K562 (cell line): Measurements from ENCODE around the gene VHLL. TPM values are rescaled to one million over a fixed set of nuclear protein-coding genes. Genes with fewer than 3 reads are reported as not detected.

ENCODE experiments used
- ARID4B ChIP-seq: sonication (generic); formaldehyde crosslinking; IDR thresholded peaks from 2 replicates; pipeline ENCODE4 v1.8.0; 2022; ENCODE audit warnings: mild to moderate bottlenecking, missing genetic modification reagents
- CAMTA2 ChIP-seq: fragments of 250-450 bp; sonication (Bioruptor Pico); conservative IDR thresholded peaks from 2 replicates; pipeline ENCODE4 v1.5.1; 2022
- CBFA2T3 ChIP-seq: fragments of 450-650 bp; IDR thresholded peaks from 2 replicates; pipeline ENCODE4 v1.6.1; 2017
- FOSL1 ChIP-seq: fragments of 200-800 bp; sonication (Bioruptor generic); conservative IDR thresholded peaks from 2 replicates; pipeline ENCODE4 v1.6.1; 2016; ENCODE audit warnings: missing genetic modification characterization, missing compliant biosample characterization
- FOXA1 ChIP-seq: fragments of 450-650 bp; IDR thresholded peaks from 2 replicates; pipeline ENCODE4 v1.6.1; 2016; ENCODE audit warnings: mild to moderate bottlenecking, borderline replicate concordance
- HEY1 ChIP-seq: fragments of 250-450 bp; sonication (Bioruptor Pico); IDR thresholded peaks from 2 replicates; pipeline ENCODE4 v1.5.0; 2020; ENCODE audit warnings: mild to moderate bottlenecking, moderate library complexity, borderline replicate concordance
- HIVEP1 ChIP-seq: fragments of 250-450 bp; sonication (Bioruptor Pico); IDR thresholded peaks from 2 replicates; pipeline ENCODE4 v1.4.0; 2020; ENCODE audit warnings: mild to moderate bottlenecking
- MAZ ChIP-seq, 2 experiments: fragments of 450-650 bp in 1 of 2; sonication (generic) in 1 of 2; formaldehyde crosslinking; IDR thresholded peaks in 1 of 2; conservative IDR thresholded peaks in 1 of 2; 2 replicates each; pipeline versions ENCODE4 v1.4.0 to v1.5.0; 2020; ENCODE audit warnings: mild to moderate bottlenecking in 1 of 2, missing genetic modification reagents in 1 of 2
- MEF2D ChIP-seq: conservative IDR thresholded peaks from 2 replicates; pipeline ENCODE4 v1.6.1; 2016; ENCODE audit warnings: low read depth, missing genetic modification characterization, missing compliant biosample characterization
- NRF1 ChIP-seq, 2 experiments: fragments of 450-650 bp; IDR thresholded peaks in 1 of 2; conservative IDR thresholded peaks in 1 of 2; 2 replicates each; pipeline ENCODE4 v1.6.1; 2014; ENCODE audit warnings: mild to moderate bottlenecking in 2 of 2
- PHF20 ChIP-seq: fragments of 450-650 bp; IDR thresholded peaks from 2 replicates; pipeline ENCODE4 v1.6.1; 2018; ENCODE audit not compliant: partially characterized antibody
- RBM39 ChIP-seq: fragments of 200-400 bp; formaldehyde crosslinking; optimal IDR thresholded peaks from 2 replicates; pipeline ENCODE3; 2018; ENCODE audit warnings: low read depth, low read length
- SIRT6 ChIP-seq: IDR thresholded peaks from one replicate; pipeline ENCODE4 v1.6.1; 2012; ENCODE audit warnings: low read depth, mild to moderate bottlenecking, control low read depth, inconsistent platforms, low read length, moderate library complexity
- SMAD1 ChIP-seq: fragments of 150-350 bp; IDR thresholded peaks from 2 replicates; pipeline ENCODE4 v1.6.1; 2014; ENCODE audit warnings: low read length, low read depth; ENCODE audit not compliant: partially characterized antibody
- SRF ChIP-seq, 2 experiments: fragments of 250-450, 450-650 bp in 1 of 2; sonication (Bioruptor Pico) in 1 of 2; sonication (generic) in 1 of 2; formaldehyde crosslinking; IDR thresholded peaks; 2 replicates each; pipeline versions ENCODE4 v1.5.0 to v1.5.1; 2020 to 2022; ENCODE audit warnings: mild to moderate bottlenecking in 1 of 2, missing genetic modification reagents in 1 of 2
- SRSF7 ChIP-seq: fragments of 200-400 bp; formaldehyde crosslinking; optimal IDR thresholded peaks from 2 replicates; pipeline ENCODE3; 2017; ENCODE audit warnings: mild to moderate bottlenecking, low read depth, low read length
- TEAD4 ChIP-seq, 2 experiments: sonication (generic) in 1 of 2; formaldehyde crosslinking in 1 of 2; IDR thresholded peaks; 2 replicates each; pipeline versions ENCODE4 v1.6.1 to v1.8.0; 2012 to 2022; ENCODE audit warnings: borderline replicate concordance in 1 of 2, inconsistent platforms in 1 of 2, low read length in 1 of 2, mild to moderate bottlenecking in 1 of 2, missing genetic modification reagents in 1 of 2
- THRB ChIP-seq: fragments of 450-650 bp; formaldehyde crosslinking; conservative IDR thresholded peaks from 2 replicates; pipeline ENCODE4 v1.4.0; 2022; ENCODE audit warnings: mild to moderate bottlenecking, missing genetic modification characterization
- ZC3H4 ChIP-seq: sonication (generic); formaldehyde crosslinking; IDR thresholded peaks from 2 replicates; pipeline ENCODE4 v1.9.0; 2021; ENCODE audit warnings: missing genetic modification reagents, borderline replicate concordance
- ZNF24 ChIP-seq: fragments of 450-650 bp; IDR thresholded peaks from 2 replicates; pipeline ENCODE4 v1.6.1; 2016
- ZNF561 ChIP-seq: fragments of 450-650 bp; formaldehyde crosslinking; conservative IDR thresholded peaks from 2 replicates; pipeline ENCODE4 v1.4.0; 2020; ENCODE audit warnings: mild to moderate bottlenecking, moderate library complexity
- polyA plus RNA-seq, 8 experiments: library from polyadenylated mRNA; depleted of rRNA in 4 of 8; stranded (reverse) in 5 of 8; unstranded in 3 of 8; fragments of >200 nt; fragmentation: Nextera tagmentation in 2 of 8; fragmentation: Illumina TruSeq in 1 of 8; extraction: Ambion mirVana in 2 of 8; extraction: Trizol in 1 of 8; gene quantifications; 2 replicates each; pipeline versions ENCODE4 v1.2.1 to v1.2.3, GENCODE V29; 2011 to 2014; ENCODE audit warnings: inconsistent platforms in 1 of 8, missing spikeins in 1 of 8
- total RNA-seq, 7 experiments: library from RNA; depleted of rRNA in 6 of 7; stranded (reverse); fragments of >200 nt in 6 of 7; fragmentation: Illumina TruSeq in 2 of 7; extraction: Trizol in 2 of 7; gene quantifications; 2 replicates each; pipeline versions ENCODE4 v1.2.1 to v1.2.3, GENCODE V29; 2011 to 2021; ENCODE audit warnings: low replicate concordance in 1 of 7
- TF ChIP-seq, protein P1 (sequence below): fragments of 450-650 bp; IDR thresholded peaks from one replicate; pipeline ENCODE4 v1.6.1; 2018; ENCODE audit warnings: mild to moderate bottlenecking, moderate library complexity; ENCODE audit not compliant: partially characterized antibody

Gene VHLL
- total and polyA plus RNA-seq, 9 of the 15 experiments (the other 6 are each of a cell fraction or from before 2014, with no cell fraction given) = not detected

GRCh38 chr1:156295391-156295947, 3.6 kb downstream of the VHLL start, which contains the start of gene GLMP (continued):
- TF ChIP-seq RBM39 (no peak), TEAD4 (IDR thresholded peaks at IDR 0.05; ENCODE audit: low read length) (no peak), TEAD4 (CRISPR knock-in tag; IDR thresholded peaks at IDR 0.05; ENCODE audit: borderline replicate concordance) (no peak), SMAD1 (no peak), MAZ (CRISPR knock-in tag; conservative IDR thresholded peaks at IDR 0.05 in 1 of 2, IDR thresholded peaks at IDR 0.05 in 1 of 2) (peak in 1 of 2 experiments; percentile 31; a peak in 1 of 4 replicates), PHF20 (peak; percentile 97), ZC3H4 (CRISPR knock-in tag) (no peak), SRSF7 (no peak), MEF2D (tag) (no peak), SRF (CRISPR knock-in tag; IDR thresholded peaks at IDR 0.05) (no peak), ZNF561 (CRISPR knock-in tag) (no peak), CAMTA2 (CRISPR knock-in tag) (no peak), ARID4B (CRISPR knock-in tag) (peak; percentile 44; the same call in 1 of the 2 replicates), FOSL1 (0 out of 2 replicates have a peak, but pooled peaks have one; percentile 19), CBFA2T3 (no peak), NRF1 (conservative IDR thresholded peaks at IDR 0.05 in 1 of 2, IDR thresholded peaks at IDR 0.05 in 1 of 2) (no peak; a peak in 1 of 4 replicates), FOXA1 (no peak), SIRT6 (no peak), HEY1 (CRISPR knock-in tag) (0 out of 2 replicates have a peak, but pooled peaks have one; percentile 60), THRB (CRISPR knock-in tag) (no peak), ZNF24 (no peak), HIVEP1 (CRISPR knock-in tag) (no peak)
- TF ChIP-seq, protein P1, sequence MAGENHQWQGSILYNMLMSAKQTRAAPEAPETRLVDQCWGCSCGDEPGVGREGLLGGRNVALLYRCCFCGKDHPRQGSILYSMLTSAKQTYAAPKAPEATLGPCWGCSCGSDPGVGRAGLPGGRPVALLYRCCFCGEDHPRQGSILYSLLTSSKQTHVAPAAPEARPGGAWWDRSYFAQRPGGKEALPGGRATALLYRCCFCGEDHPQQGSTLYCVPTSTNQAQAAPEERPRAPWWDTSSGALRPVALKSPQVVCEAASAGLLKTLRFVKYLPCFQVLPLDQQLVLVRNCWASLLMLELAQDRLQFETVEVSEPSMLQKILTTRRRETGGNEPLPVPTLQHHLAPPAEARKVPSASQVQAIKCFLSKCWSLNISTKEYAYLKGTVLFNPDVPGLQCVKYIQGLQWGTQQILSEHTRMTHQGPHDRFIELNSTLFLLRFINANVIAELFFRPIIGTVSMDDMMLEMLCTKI = no peak
